A549 (cell line): ENCODE measurements around the gene SRGN.

ENCODE experiments used
- BCL3 ChIP-seq: fragments of >200 bp; sonication (Bioruptor Twin); formaldehyde crosslinking; IDR thresholded peaks from 3 replicates; pipeline ENCODE4 v1.6.1; 2016
- CEBPB ChIP-seq, 2 experiments: fragments of >200 bp in 1 of 2; sonication (Bioruptor Twin) in 1 of 2; formaldehyde crosslinking in 1 of 2; IDR thresholded peaks; 2 replicates each; pipeline ENCODE4 v1.6.1; 2012 to 2016
- CHD2 ChIP-seq: fragments of 150-350 bp; IDR thresholded peaks from 2 replicates; pipeline ENCODE4 v1.6.1; 2014; ENCODE audit warnings: low read length; ENCODE audit not compliant: partially characterized antibody
- CTCF ChIP-seq: fragments of >200 bp; sonication (Bioruptor Twin); formaldehyde crosslinking; IDR thresholded peaks from 3 replicates; pipeline ENCODE4 v1.5.1; 2016
- HDAC2 ChIP-seq: fragments of 200-600 bp; sonication (generic); IDR thresholded peaks from 2 replicates; pipeline ENCODE4 v1.6.1; 2016
- KDM1A ChIP-seq: fragments of 200-600 bp; sonication (generic); IDR thresholded peaks from 2 replicates; pipeline ENCODE4 v1.6.1; 2016; ENCODE audit warnings: low read depth, mild to moderate bottlenecking
- MYC ChIP-seq: IDR thresholded peaks from 2 replicates; pipeline ENCODE4 v1.6.1; 2012; ENCODE audit warnings: mild to moderate bottlenecking, inconsistent platforms, low read length, improper control_type of control experiment, borderline replicate concordance
- POLR2A ChIP-seq: IDR thresholded peaks from 2 replicates; pipeline ENCODE4 v1.6.1; 2012; ENCODE audit warnings: mild to moderate bottlenecking, low read length
- POLR2AphosphoS2 ChIP-seq: conservative IDR thresholded peaks from 2 replicates; pipeline ENCODE4 v1.6.1; 2012; ENCODE audit warnings: low read length, improper control_type of control experiment, inconsistent platforms
- RAD21 ChIP-seq, 2 experiments: fragments of >200 bp in 1 of 2; sonication (Bioruptor Twin) in 1 of 2; formaldehyde crosslinking in 1 of 2; IDR thresholded peaks in 1 of 2; conservative IDR thresholded peaks in 1 of 2; 2 replicates in 1 of 2; 3 replicates in 1 of 2; pipeline ENCODE4 v1.6.1; 2012 to 2018; ENCODE audit warnings: inconsistent platforms in 1 of 2
- RFX5 ChIP-seq: fragments of 450-650 bp; IDR thresholded peaks from 2 replicates; pipeline ENCODE4 v1.7.1; 2014; ENCODE audit warnings: antibody characterized with exemption, mild to moderate bottlenecking, moderate library complexity
- SREBF2 ChIP-seq: fragments of 450-650 bp; IDR thresholded peaks from 2 replicates; pipeline ENCODE4 v1.6.1; 2014; ENCODE audit warnings: mild to moderate bottlenecking, moderate library complexity

GRCh38 chr10:69153227-69153626 is 65.3 kb downstream of the SRGN start:
- TF ChIP-seq CTCF (no peak), CEBPB (IDR thresholded peaks at IDR 0.05) (no peak), KDM1A (no peak), POLR2A (no peak), RAD21 (conservative IDR thresholded peaks at IDR 0.05 in 1 of 2, IDR thresholded peaks at IDR 0.05 in 1 of 2) (no peak), CHD2 (no peak), BCL3 (no peak), MYC (no peak), SREBF2 (no peak), HDAC2 (no peak), POLR2AphosphoS2 (no peak), RFX5 (no peak)
